22Rv1 (cell line): ENCODE measurements around the gene NME3.

Experiments
- ZFX ChIP-seq: fragments of 450-650 bp; IDR thresholded peaks from 2 replicates; pipeline ENCODE4 v1.6.1; 2017; ENCODE audit warnings: antibody characterized with exemption, borderline replicate concordance
- TF ChIP-seq, protein P1 (sequence below): fragments of 450-650 bp; IDR thresholded peaks from 2 replicates; pipeline ENCODE4 v1.5.1; 2017; ENCODE audit warnings: mild to moderate bottlenecking

DNA sequence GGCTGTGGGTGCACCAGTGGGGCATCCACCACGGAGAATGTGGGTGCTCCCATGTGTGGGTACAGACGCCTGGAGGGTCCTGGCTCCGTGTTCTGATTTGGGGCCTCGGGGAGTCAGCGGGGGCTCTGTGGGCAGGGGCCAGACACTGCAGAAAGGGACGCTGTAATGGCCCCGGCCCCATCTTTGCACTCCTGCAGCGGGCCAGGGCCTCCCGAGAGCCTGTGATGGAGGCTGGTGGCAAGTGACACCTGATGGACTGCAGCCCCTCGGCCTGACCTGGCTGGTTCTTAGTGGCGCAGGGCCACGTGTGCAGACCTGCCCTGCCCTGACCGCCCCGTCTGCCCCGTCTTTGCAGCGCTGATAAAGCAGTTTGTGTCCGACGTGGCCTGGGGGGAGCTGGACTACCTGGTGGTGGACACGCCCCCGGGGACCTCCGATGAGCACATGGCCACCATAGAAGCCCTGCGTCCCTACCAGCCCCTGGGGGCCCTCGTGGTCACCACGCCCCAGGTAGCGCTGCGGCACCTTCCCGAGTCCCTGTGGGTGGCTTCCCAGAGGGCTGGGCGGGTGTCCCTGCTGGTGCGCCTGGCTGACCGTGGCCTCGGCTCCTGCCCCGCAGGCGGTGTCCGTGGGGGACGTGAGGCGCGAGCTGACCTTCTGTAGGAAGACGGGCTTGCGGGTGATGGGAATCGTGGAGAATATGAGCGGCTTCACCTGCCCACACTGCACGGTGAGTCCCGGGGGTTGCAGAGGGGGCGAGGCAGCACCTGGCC, 16.2 kb upstream of the NME3 start:
- TF ChIP-seq, protein P1, sequence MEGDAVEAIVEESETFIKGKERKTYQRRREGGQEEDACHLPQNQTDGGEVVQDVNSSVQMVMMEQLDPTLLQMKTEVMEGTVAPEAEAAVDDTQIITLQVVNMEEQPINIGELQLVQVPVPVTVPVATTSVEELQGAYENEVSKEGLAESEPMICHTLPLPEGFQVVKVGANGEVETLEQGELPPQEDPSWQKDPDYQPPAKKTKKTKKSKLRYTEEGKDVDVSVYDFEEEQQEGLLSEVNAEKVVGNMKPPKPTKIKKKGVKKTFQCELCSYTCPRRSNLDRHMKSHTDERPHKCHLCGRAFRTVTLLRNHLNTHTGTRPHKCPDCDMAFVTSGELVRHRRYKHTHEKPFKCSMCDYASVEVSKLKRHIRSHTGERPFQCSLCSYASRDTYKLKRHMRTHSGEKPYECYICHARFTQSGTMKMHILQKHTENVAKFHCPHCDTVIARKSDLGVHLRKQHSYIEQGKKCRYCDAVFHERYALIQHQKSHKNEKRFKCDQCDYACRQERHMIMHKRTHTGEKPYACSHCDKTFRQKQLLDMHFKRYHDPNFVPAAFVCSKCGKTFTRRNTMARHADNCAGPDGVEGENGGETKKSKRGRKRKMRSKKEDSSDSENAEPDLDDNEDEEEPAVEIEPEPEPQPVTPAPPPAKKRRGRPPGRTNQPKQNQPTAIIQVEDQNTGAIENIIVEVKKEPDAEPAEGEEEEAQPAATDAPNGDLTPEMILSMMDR = no peak
- TF ChIP-seq ZFX = no peak
